HCT116 (cell line): ENCODE data around the gene STRIP1. TPM values are rescaled to one million over a fixed set of nuclear protein-coding genes. Genes with fewer than 3 reads are reported as not detected.

Experiments
- ATAC-seq: fragments of 200-7000 bp; cut with Tn5 transposase; 2 replicates; pipeline ENCODE4 v1.9.1; 2020; ENCODE audit warnings: mild to moderate bottlenecking, moderate library complexity
- BruUV-seq: library from RNA; stranded (reverse); fragments of 400-500 nt; replicated peaks from 2 replicates; lab custom pipeline; 2021; lab: Mats Ljungman, UMichigan
- CTCF ChIA-PET: fragments of 300-600 bp; sonication (Branson Sonifier 250); formaldehyde crosslinking; loops from one replicate; lab custom pipeline; 2021; ENCODE audit warnings: antibody characterized with exemption; lab: Charles Lee
- POLR2A ChIA-PET: fragments of 300-600, 350-600 bp; sonication (Branson Sonifier 250); formaldehyde crosslinking; loops from one replicate; lab custom pipeline; 2021; ENCODE audit warnings: antibody characterized with exemption; lab: Charles Lee
- RAD21 ChIA-PET, 2 experiments: fragments of 300-600 bp; sonication (Branson Sonifier 250); formaldehyde crosslinking; loops; one replicate each; lab custom pipeline; 2023; ENCODE audit warnings: low total read pairs in 2 of 2; ENCODE audit not compliant: uncharacterized antibody in 2 of 2, unreplicated experiment in 2 of 2, low non-redundant PET in 1 of 2; lab: Charles Lee
- DNase-seq: peaks from one replicate; pipeline ENCODE4 v3.0.0-alpha.2; 2010; ENCODE audit warnings: low read depth, low spot score
- H2AFZ ChIP-seq: fragments of 200-600 bp; shearing (Covaris generic), sonication (generic); 2 replicates; pipeline ENCODE4 v1.6.1; 2017; ENCODE audit warnings: low read depth, mixed run types, mixed read lengths, antibody characterized with exemption, low read length; ENCODE audit not compliant: poor library complexity, severe bottlenecking
- H3K27ac ChIP-seq: 2 replicates; pipeline ENCODE4 v1.5.1; 2012; ENCODE audit warnings: low read depth, low read length
- H3K27me3 ChIP-seq: fragments of 200-600 bp; sonication (generic); 2 replicates; pipeline ENCODE4 v1.6.1; 2016; ENCODE audit warnings: mixed run types, low read length, mixed read lengths; ENCODE audit not compliant: insufficient read depth
- H3K36me3 ChIP-seq, 2 experiments: fragments of 200-500 bp in 1 of 2; fragments of 200-600 bp in 1 of 2; sonication (Bioruptor generic) in 1 of 2; sonication (generic) in 1 of 2; 2 replicates each; pipeline versions ENCODE4 v1.5.1 to v1.6.1; 2014 to 2016; ENCODE audit warnings: low read length in 2 of 2, inconsistent platforms in 1 of 2, mixed read lengths in 1 of 2, mixed run types in 1 of 2; ENCODE audit not compliant: insufficient read depth in 2 of 2, control insufficient read depth in 1 of 2
- H3K4me1 ChIP-seq, 2 experiments: fragments of 200-600 bp in 1 of 2; sonication (generic) in 1 of 2; 2 replicates each; pipeline versions ENCODE4 v1.5.1 to v1.6.1; 2012 to 2017; ENCODE audit warnings: low read length in 2 of 2, inconsistent platforms in 1 of 2, mild to moderate bottlenecking in 1 of 2, mixed read lengths in 1 of 2, mixed run types in 1 of 2, moderate library complexity in 1 of 2; ENCODE audit not compliant: insufficient read depth in 2 of 2, control insufficient read depth in 1 of 2
- H3K4me2 ChIP-seq: fragments of 200-600 bp; sonication (generic); 2 replicates; pipeline ENCODE4 v1.6.1; 2017; ENCODE audit warnings: mixed run types, low read length, mixed read lengths
- H3K4me3 ChIP-seq, 2 experiments: fragments of 200-600 bp in 1 of 2; sonication (generic) in 1 of 2; replicated peaks in 1 of 2; 2 replicates each; pipeline ENCODE4 v1.5.1; 2011 to 2016; ENCODE audit warnings: low read length in 2 of 2, control low read depth in 1 of 2, low read depth in 1 of 2, mild to moderate bottlenecking in 1 of 2, mixed read lengths in 1 of 2, mixed run types in 1 of 2
- H3K79me2 ChIP-seq: fragments of 200-600 bp; sonication (generic); 2 replicates; pipeline ENCODE4 v1.6.1; 2017; ENCODE audit warnings: mild to moderate bottlenecking, mixed run types, low read length, moderate library complexity, mixed read lengths; ENCODE audit not compliant: insufficient read depth
- H3K9ac ChIP-seq: fragments of 200-600 bp; sonication (generic); 2 replicates; pipeline ENCODE4 v1.6.1; 2016; ENCODE audit warnings: low read length, mixed read lengths
- H3K9me2 ChIP-seq: fragments of 200-600 bp; sonication (generic), shearing (Covaris generic); 2 replicates; pipeline ENCODE4 v1.6.1; 2017; ENCODE audit warnings: mixed run types, mild to moderate bottlenecking, moderate library complexity; ENCODE audit not compliant: insufficient read depth
- H3K9me3 ChIP-seq, 2 experiments: fragments of 200-500 bp in 1 of 2; fragments of 200-600 bp in 1 of 2; sonication (Bioruptor generic) in 1 of 2; sonication (generic) in 1 of 2; 2 replicates each; pipeline ENCODE4 v1.6.1; 2014 to 2017; ENCODE audit warnings: low read length in 2 of 2, mixed read lengths in 2 of 2, inconsistent platforms in 1 of 2, low read depth in 1 of 2, mild to moderate bottlenecking in 1 of 2, mixed run types in 1 of 2, moderate library complexity in 1 of 2; ENCODE audit not compliant: control insufficient read depth in 1 of 2, insufficient read depth in 1 of 2
- H4K20me1 ChIP-seq: fragments of 200-600 bp; sonication (generic), shearing (Covaris generic); 2 replicates; pipeline ENCODE4 v1.6.1; 2017; ENCODE audit warnings: mixed run types, mild to moderate bottlenecking, moderate library complexity; ENCODE audit not compliant: insufficient read depth
- CTCF ChIP-seq, 3 experiments: fragments of 200-600 bp in 1 of 3; sonication (generic) in 1 of 3; IDR thresholded peaks in 2 of 3; conservative IDR thresholded peaks in 1 of 3; 2 replicates each; pipeline ENCODE4 v1.5.1; 2012 to 2017; ENCODE audit warnings: low read depth in 2 of 3, low read length in 2 of 3, antibody characterized with exemption in 1 of 3, borderline replicate concordance in 1 of 3, control low read depth in 1 of 3, mild to moderate bottlenecking in 1 of 3, mixed read lengths in 1 of 3, mixed run types in 1 of 3, moderate library complexity in 1 of 3; ENCODE audit not compliant: insufficient read depth in 1 of 3
- FOSL1 ChIP-seq: IDR thresholded peaks from 2 replicates; pipeline ENCODE4 v1.6.1; 2012; ENCODE audit warnings: low read depth
- POLR2AphosphoS5 ChIP-seq: IDR thresholded peaks from 2 replicates; pipeline ENCODE4 v1.6.1; 2011; ENCODE audit warnings: mild to moderate bottlenecking, low read depth, low read length, moderate library complexity
- RAD21 ChIP-seq: IDR thresholded peaks from 2 replicates; pipeline ENCODE4 v1.6.1; 2012; ENCODE audit warnings: low read depth, mild to moderate bottlenecking
- intact Hi-C: fragments of 100-400 bp; cut with micrococcal nuclease; formaldehyde crosslinking; loops from 2 replicates; pipeline ENCODE4 v1.10.0; 2022
- total RNA-seq: library from RNA; stranded (reverse); gene quantifications from one replicate; pipeline ENCODE4 v1.2.1, GENCODE V29; 2021; ENCODE audit not compliant: unreplicated experiment

Gene STRIP1
- total RNA-seq, 1 experiment from 2014 or later = 33.5 TPM

GRCh38 chr1:110053552-110054428 lies 19.4 kb downstream of the STRIP1 start:
- RAD21 ChIA-PET = no interaction called here
- Histone ChIP-seq H3K4me2 (no peak overlapping the region), H2AFZ (no peak overlapping the region), H3K27ac (no peak overlapping the region), H3K27me3 (no peaks in the 10 kb centered on the region), H4K20me1 (no peaks in the 10 kb centered on the region), H3K9me2 (no peaks in the 10 kb centered on the region), H3K9me3 (no peaks in the 10 kb centered on the region), H3K79me2 (no peaks in the 10 kb centered on the region), H3K36me3 (peaks cover 45 to 46% of the 10 kb centered on the region in 2 experiments; a peak in 3 of 4 replicates), H3K4me1 (no peaks in the 10 kb centered on the region), H3K9ac (no peak overlapping the region), H3K4me3 (no peak overlapping the region)
- peak; percentile 93 for ATAC-seq
- no peak for DNase-seq
- no TSS peak for BruUV-seq
- intact Hi-C loops = loop anchor here (1.0 to 2.0 kb wide), 2 partner anchors 53 to 63 kb away; no protein-coding TSS in a partner anchor
- TF ChIP-seq FOSL1 = no peak
- TF ChIP-seq RAD21 = peak; percentile 69
- TF ChIP-seq POLR2AphosphoS5 = no peak
- peak; percentile 63 to 99 (median 97) for TF ChIP-seq CTCF (IDR thresholded peaks at IDR 0.05 in 2 of 3, conservative IDR thresholded peaks at IDR 0.05 in 1 of 3; ENCODE audit: borderline replicate concordance in 1 of 3, insufficient read depth in 1 of 3, low read depth in 2 of 3, low read length in 2 of 3)
- CTCF ChIA-PET = interaction anchor here (1.0 to 2.2 kb wide), 9 partner anchors 12 to 442 kb away, joined by 3 to 8 read pairs (median 3); partner anchors contain the start of gene STRIP1
- POLR2A ChIA-PET = no interaction called here
